ENCODE measurements around the gene RPL3. TPM values are rescaled to one million over a fixed set of nuclear protein-coding genes. Genes with fewer than 3 reads are reported as not detected.

Gene RPL3
- total RNA-seq, 2 donors from 2014 or later = 2,218 to 2,701 TPM

DNA sequence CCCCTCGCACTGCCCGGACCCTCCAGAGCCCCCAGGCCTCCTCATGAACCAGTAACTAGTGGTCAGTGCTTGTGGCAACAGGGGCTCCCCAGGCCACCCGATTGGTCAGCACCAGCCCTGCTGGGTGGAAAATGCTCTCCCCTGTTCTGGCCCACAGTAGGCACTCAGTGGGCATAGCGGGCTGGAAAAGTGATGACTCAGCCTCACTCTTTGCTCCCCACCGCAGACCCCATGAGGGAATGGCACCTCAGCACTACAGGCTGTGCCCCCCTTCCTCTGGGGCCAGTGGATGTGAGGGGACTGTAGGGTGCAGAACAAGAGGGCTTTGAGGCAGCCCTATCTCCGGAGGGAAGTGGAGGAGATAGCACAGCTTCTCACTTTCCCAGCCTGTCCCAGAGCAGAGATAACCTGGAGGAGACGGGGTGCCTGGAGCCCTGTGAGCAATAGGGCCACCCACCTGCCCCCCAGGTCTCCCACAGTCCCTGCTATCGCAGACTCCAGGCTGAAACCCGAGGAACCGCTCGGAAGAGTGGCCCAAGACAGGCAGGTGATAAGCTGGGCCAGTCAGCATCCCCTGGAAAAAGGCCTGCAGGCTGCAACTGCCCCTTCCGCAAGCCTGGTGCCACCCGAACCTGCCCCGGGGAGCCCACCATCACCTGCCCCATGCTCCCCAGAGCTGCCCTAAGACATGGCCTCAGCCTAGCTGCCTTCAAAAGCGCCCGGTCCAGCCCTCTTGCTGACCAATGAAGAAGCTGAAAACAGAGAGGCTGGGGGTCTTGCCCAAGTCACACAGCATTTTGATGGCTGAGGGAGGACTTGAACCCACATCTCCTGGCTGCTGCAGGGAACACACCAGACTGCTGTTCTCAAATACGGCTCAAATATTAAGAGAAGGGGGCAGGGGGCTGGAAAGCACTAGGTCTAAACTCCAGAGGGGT is 45.2 kb downstream of the RPL3 start:
- Histone ChIP-seq H3K9ac (ENCODE audit: extremely low read depth, low read length, poor library complexity, severe bottlenecking) (no peak overlapping the region), H3K27ac (ENCODE audit: low read depth, low read length) (no peak overlapping the region), H3K27me3 (ENCODE audit: control insufficient read depth, insufficient read depth, low read length, poor library complexity, severe bottlenecking) (no peaks in the 10 kb centered on the region), H3K4me1 (ENCODE audit: control insufficient read depth, insufficient read depth, low read length) (no peaks in the 10 kb centered on the region), H3K4me3 (ENCODE audit: low read length) (no peak overlapping the region), H3K36me3 (ENCODE audit: control insufficient read depth, insufficient read depth, low read length) (no peaks in the 10 kb centered on the region), H3K9me3 (ENCODE audit: control insufficient read depth, low read length) (peaks cover 11% of the 10 kb centered on the region)
- Mint-ChIP-seq H3K27ac (no peak overlapping the region), H3K9me3 (peaks cover 22% of the 10 kb centered on the region), H3K4me3 (no peak overlapping the region), H3K4me1 (no peaks in the 10 kb centered on the region), H3K36me3 (ENCODE audit: low read depth) (peaks cover 4% of the 10 kb centered on the region), H3K27me3 (ENCODE audit: insufficient read depth) (peaks cover 1% of the 10 kb centered on the region)
- TF ChIP-seq, protein P1, sequence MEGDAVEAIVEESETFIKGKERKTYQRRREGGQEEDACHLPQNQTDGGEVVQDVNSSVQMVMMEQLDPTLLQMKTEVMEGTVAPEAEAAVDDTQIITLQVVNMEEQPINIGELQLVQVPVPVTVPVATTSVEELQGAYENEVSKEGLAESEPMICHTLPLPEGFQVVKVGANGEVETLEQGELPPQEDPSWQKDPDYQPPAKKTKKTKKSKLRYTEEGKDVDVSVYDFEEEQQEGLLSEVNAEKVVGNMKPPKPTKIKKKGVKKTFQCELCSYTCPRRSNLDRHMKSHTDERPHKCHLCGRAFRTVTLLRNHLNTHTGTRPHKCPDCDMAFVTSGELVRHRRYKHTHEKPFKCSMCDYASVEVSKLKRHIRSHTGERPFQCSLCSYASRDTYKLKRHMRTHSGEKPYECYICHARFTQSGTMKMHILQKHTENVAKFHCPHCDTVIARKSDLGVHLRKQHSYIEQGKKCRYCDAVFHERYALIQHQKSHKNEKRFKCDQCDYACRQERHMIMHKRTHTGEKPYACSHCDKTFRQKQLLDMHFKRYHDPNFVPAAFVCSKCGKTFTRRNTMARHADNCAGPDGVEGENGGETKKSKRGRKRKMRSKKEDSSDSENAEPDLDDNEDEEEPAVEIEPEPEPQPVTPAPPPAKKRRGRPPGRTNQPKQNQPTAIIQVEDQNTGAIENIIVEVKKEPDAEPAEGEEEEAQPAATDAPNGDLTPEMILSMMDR (conservative IDR thresholded peaks at IDR 0.05) = no peak
- DNase-seq = no peak
- WGBS, 2 experiments (ENCODE audit: insufficient coverage in 1 of 2, insufficient read length in 1 of 2) = 89 to 92% methylated on average over 12 to 17 of the region's 17 CpGs

- no peak overlapping the region for H3K9ac ChIP-seq (ENCODE audit: extremely low read depth, low read length, poor library complexity, severe bottlenecking)
- H3K4me1 ChIP-seq (ENCODE audit: control insufficient read depth, insufficient read depth, low read length) = no peaks in the 10 kb centered on the region
- TF ChIP-seq, protein P1 (conservative IDR thresholded peaks at IDR 0.05) = no peak
- H3K27ac ChIP-seq (ENCODE audit: low read depth, low read length) = no peak overlapping the region
- no peaks in the 10 kb centered on the region for H3K36me3 Mint-ChIP-seq (ENCODE audit: low read depth)
- H3K27me3 ChIP-seq (ENCODE audit: control insufficient read depth, insufficient read depth, low read length, poor library complexity, severe bottlenecking) = no peaks in the 10 kb centered on the region
- no peak for DNase-seq
- 95% methylated on average over 9 of the region's 9 CpGs for WGBS, 2 experiments (ENCODE audit: insufficient coverage in 1 of 2, insufficient read length in 1 of 2)
- H3K9me3 ChIP-seq (ENCODE audit: control insufficient read depth, low read length) = peaks cover 5% of the 10 kb centered on the region
- no peaks in the 10 kb centered on the region for H3K4me1 Mint-ChIP-seq
- no peaks in the 10 kb centered on the region for H3K36me3 ChIP-seq (ENCODE audit: control insufficient read depth, insufficient read depth, low read length)
- peaks cover 9% of the 10 kb centered on the region for H3K9me3 Mint-ChIP-seq
- H3K4me3 Mint-ChIP-seq = no peak overlapping the region
- H3K27me3 Mint-ChIP-seq (ENCODE audit: insufficient read depth) = no peaks in the 10 kb centered on the region
- H3K27ac Mint-ChIP-seq = no peak overlapping the region
- no peak overlapping the region for H3K4me3 ChIP-seq (ENCODE audit: low read length)
Measured at GRCh38 chr22:39270792-39271191, 48.6 kb downstream of the RPL3 start.

DNA sequence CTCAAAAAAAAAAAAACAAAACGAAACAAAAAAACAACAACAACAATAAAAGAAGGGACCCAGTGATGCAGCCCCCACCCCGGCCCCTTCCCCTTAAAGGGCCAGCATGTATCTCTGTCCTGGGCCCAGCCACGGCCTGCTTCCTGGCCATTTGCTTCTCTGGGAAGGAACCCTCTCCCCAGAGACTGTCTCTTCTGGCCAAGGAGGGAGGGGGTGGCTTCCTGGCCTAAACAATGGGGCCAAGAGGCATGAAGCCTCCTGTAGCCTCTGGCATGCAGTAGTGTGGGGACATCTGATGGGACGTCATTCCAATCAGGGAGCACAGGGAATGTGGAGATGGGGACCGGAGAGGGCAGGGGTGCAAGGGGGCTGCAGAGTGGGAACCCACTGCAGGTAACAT is 49.1 kb downstream of the RPL3 start:
- Mint-ChIP-seq H3K36me3 (ENCODE audit: low read depth) (no peaks in the 10 kb centered on the region), H3K27ac (no peak overlapping the region), H3K9me3 (peaks cover 9% of the 10 kb centered on the region), H3K4me1 (no peaks in the 10 kb centered on the region), H3K4me3 (no peak overlapping the region), H3K27me3 (ENCODE audit: insufficient read depth) (no peaks in the 10 kb centered on the region)
- DNase-seq = no peak
- no peak overlapping the region for H3K4me3 ChIP-seq (ENCODE audit: low read length)
- H3K4me1 ChIP-seq (ENCODE audit: control insufficient read depth, insufficient read depth, low read length) = no peaks in the 10 kb centered on the region
- no peak overlapping the region for H3K27ac ChIP-seq (ENCODE audit: low read depth, low read length)
- peaks cover 5% of the 10 kb centered on the region for H3K9me3 ChIP-seq (ENCODE audit: control insufficient read depth, low read length)
- no peaks in the 10 kb centered on the region for H3K27me3 ChIP-seq (ENCODE audit: control insufficient read depth, insufficient read depth, low read length, poor library complexity, severe bottlenecking)
- TF ChIP-seq, protein P1 (conservative IDR thresholded peaks at IDR 0.05) = no peak
- WGBS, 2 experiments (ENCODE audit: insufficient coverage in 1 of 2, insufficient read length in 1 of 2) = 87 to 100% methylated on average over 2 to 5 of the region's 5 CpGs
- H3K36me3 ChIP-seq (ENCODE audit: control insufficient read depth, insufficient read depth, low read length) = no peaks in the 10 kb centered on the region
- H3K9ac ChIP-seq (ENCODE audit: extremely low read depth, low read length, poor library complexity, severe bottlenecking) = no peak overlapping the region

All from endodermal cell (in vitro differentiated cells).